Activated B cell treated with CpG ODN at 0.5 μM for 24 hours (primary cell): Measurements from ENCODE around the gene PANX2. TPM values are rescaled to one million over a fixed set of nuclear protein-coding genes. Genes with fewer than 3 reads are reported as not detected.

Experiments
- ATAC-seq: fragments of 200-7000 bp; cut with Tn5 transposase; one replicate; pipeline ENCODE4 v1.10.0; 2021; ENCODE audit warnings: low read depth, mild to moderate bottlenecking, moderate library complexity
- CTCF ChIA-PET: fragments of 350-600 bp; sonication (Branson Sonifier 250); formaldehyde crosslinking; loops from one replicate; lab custom pipeline; 2021; ENCODE audit warnings: antibody characterized with exemption; lab: Charles Lee
- POLR2A ChIA-PET: fragments of 350-600 bp; sonication (Branson Sonifier 250); formaldehyde crosslinking; loops from one replicate; lab custom pipeline; 2021; ENCODE audit warnings: antibody characterized with exemption; lab: Charles Lee
- DNase-seq: peaks from one replicate; pipeline ENCODE4 v3.0.0; 2022
- H3K27ac Mint-ChIP-seq: one replicate; pipeline ENCODE4 v1.8.0; 2020; ENCODE audit warnings: mixed read lengths
- H3K27me3 Mint-ChIP-seq: one replicate; pipeline ENCODE4 v1.8.0; 2021; ENCODE audit warnings: mixed read lengths
- H3K36me3 Mint-ChIP-seq: one replicate; pipeline ENCODE4 v1.8.0; 2021; ENCODE audit warnings: low read depth, mixed read lengths
- H3K4me1 Mint-ChIP-seq: one replicate; pipeline ENCODE4 v1.8.0; 2021; ENCODE audit warnings: mixed read lengths
- H3K4me3 Mint-ChIP-seq: one replicate; pipeline ENCODE4 v1.8.0; 2020; ENCODE audit warnings: mild to moderate bottlenecking, mixed read lengths
- H3K9me3 Mint-ChIP-seq: one replicate; pipeline ENCODE4 v1.8.0; 2020; ENCODE audit warnings: mixed read lengths
- intact Hi-C: fragments of 100-400 bp; cut with micrococcal nuclease; formaldehyde crosslinking; loops from one replicate; pipeline ENCODE4 v1.15.1; 2024
- total RNA-seq: library from RNA; stranded (reverse); gene quantifications from 2 replicates; pipeline ENCODE4 v1.2.3, GENCODE V29; 2022
- TF ChIP-seq, protein P1 (sequence below): fragments of 200-600 bp; IDR thresholded peaks from one replicate; pipeline ENCODE4 v1.8.0; 2022; ENCODE audit warnings: antibody characterized with exemption, mild to moderate bottlenecking

The PANX2 gene
- total RNA-seq, 1 donor from 2014 or later: 0.27 TPM

DNA sequence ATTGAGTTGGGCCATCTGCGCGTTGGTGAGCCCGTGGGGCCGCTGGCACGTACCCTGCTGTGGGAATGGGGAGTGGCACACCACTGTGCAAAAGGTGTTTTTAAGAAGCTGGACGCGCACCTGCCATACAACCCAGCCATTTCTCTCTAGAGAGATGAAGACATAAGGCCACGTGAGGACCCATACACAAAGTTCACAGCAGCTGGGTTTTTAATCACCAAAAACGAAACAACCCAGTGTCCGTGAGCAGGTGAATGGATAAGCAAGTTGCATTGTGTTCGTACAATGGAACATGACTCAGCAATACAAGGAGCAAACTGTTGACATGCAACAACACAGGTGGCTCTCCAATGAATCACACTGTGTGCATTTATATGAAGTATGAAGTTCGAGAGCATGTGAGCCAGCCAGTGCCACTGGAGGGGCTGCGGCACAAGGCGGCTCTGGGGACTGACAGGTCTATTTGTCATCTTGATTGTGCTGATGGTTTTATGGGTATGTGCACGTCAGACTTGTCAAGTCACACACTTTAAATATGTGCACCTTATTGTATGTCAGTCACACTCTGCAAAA is 30.6 kb upstream of the PANX2 start:
- Mint-ChIP-seq H3K9me3 (no peaks in the 10 kb centered on the region), H3K4me1 (no peaks in the 10 kb centered on the region), H3K27ac (no peak overlapping the region), H3K36me3 (no peaks in the 10 kb centered on the region), H3K4me3 (no peak overlapping the region), H3K27me3 (peaks cover 19% of the 10 kb centered on the region)
- DNase-seq: no peak
- TF ChIP-seq, protein P1, sequence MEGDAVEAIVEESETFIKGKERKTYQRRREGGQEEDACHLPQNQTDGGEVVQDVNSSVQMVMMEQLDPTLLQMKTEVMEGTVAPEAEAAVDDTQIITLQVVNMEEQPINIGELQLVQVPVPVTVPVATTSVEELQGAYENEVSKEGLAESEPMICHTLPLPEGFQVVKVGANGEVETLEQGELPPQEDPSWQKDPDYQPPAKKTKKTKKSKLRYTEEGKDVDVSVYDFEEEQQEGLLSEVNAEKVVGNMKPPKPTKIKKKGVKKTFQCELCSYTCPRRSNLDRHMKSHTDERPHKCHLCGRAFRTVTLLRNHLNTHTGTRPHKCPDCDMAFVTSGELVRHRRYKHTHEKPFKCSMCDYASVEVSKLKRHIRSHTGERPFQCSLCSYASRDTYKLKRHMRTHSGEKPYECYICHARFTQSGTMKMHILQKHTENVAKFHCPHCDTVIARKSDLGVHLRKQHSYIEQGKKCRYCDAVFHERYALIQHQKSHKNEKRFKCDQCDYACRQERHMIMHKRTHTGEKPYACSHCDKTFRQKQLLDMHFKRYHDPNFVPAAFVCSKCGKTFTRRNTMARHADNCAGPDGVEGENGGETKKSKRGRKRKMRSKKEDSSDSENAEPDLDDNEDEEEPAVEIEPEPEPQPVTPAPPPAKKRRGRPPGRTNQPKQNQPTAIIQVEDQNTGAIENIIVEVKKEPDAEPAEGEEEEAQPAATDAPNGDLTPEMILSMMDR: no peak
- intact Hi-C loops: no loop called here
- ChIA-PET POLR2A (no interaction called here), CTCF (interaction anchor here (1.1 kb wide), 1 partner anchor 9 kb away, joined by 3 read pairs; no protein-coding TSS in a partner anchor)
- ATAC-seq: no peak

DNA sequence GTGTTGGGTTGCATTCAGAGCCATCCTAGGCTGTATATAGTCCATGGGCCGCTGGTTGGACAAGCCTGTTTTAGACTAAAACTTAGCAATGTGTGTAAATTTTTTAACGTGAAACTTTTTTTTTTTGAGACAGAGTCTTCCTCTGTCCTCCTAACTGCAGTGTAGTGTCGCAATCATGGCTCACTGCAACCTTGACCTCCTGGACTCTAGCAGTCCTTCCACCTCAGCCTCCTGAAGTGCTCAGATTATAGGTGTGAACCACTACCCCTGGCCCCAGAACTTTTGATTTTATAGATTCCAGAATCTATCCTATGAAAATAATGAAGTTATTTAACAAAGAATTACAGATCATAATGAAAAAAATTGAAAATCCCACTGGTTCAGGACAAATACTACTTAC is 29.9 kb upstream of the PANX2 start:
- POLR2A ChIA-PET: no interaction called here
- DNase-seq (no peak), ATAC-seq (no peak)
- no peaks in the 10 kb centered on the region for H3K4me1 Mint-ChIP-seq
- peaks cover 19% of the 10 kb centered on the region for H3K27me3 Mint-ChIP-seq
- H3K4me3 Mint-ChIP-seq: no peak overlapping the region
- H3K27ac Mint-ChIP-seq: no peak overlapping the region
- TF ChIP-seq, protein P1: no peak
- CTCF ChIA-PET: interaction anchor here (1.1 kb wide), 1 partner anchor 8 kb away, joined by 3 read pairs; no protein-coding TSS in a partner anchor
- H3K9me3 Mint-ChIP-seq: no peaks in the 10 kb centered on the region
- no peaks in the 10 kb centered on the region for H3K36me3 Mint-ChIP-seq
- intact Hi-C loops: no loop called here

DNA sequence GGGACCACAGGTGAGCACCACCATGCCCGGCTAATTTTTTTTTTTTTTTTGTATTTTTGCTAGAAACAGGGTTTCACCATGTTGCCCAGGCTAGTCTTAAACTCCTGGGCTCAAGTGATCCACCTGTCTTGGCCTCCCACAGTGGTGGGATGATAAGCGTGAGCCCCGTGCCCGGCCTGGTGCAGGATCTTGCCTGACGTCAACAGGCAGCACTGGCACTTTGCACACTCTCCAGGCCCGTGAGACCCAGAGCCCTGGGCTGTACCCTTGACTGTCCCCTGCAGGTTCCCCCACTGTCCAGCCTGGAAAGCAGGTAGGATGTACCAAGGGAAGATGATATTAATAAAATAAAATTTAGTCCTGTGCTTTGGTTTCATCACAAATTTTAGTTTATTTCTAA is 29.1 kb upstream of the PANX2 start:
- no peaks in the 10 kb centered on the region for H3K36me3 Mint-ChIP-seq
- H3K9me3 Mint-ChIP-seq: no peaks in the 10 kb centered on the region
- ChIA-PET CTCF (no interaction called here), POLR2A (no interaction called here)
- intact Hi-C loops: no loop called here
- no peak overlapping the region for H3K4me3 Mint-ChIP-seq
- H3K27me3 Mint-ChIP-seq: peaks cover 13% of the 10 kb centered on the region
- H3K4me1 Mint-ChIP-seq: no peaks in the 10 kb centered on the region
- DNase-seq (no peak), ATAC-seq (no peak)
- no peak overlapping the region for H3K27ac Mint-ChIP-seq
- TF ChIP-seq, protein P1: no peak

DNA sequence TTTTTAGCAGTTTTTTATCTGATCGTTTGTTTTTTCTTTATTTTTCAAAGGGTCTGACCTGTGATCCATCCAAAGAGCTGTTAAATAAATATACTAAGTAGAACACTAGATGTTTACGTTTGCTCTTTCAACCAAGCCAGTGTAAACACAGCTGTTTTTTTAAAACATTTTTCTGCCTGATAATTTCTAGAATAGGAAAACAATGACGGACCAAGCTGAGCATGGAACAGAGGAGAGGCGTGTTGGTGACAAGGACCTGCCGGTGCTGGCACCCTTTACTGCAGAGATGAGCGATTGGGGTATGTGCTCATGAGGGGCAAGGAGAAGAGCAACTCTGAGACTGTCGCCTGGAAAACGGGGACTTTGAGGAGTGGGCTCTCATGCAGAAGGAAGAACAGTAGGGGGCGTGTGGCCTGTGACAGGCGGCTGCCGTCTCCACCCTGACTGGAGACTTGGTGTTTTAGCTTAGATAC is 28.6 kb upstream of the PANX2 start:
- POLR2A ChIA-PET: interaction anchor here (1.2 kb wide), 1 partner anchor 206 kb away, joined by 3 read pairs; no protein-coding TSS in a partner anchor
- no peak overlapping the region for H3K4me3 Mint-ChIP-seq
- H3K4me1 Mint-ChIP-seq: no peaks in the 10 kb centered on the region
- H3K27ac Mint-ChIP-seq: no peak overlapping the region
- no peaks in the 10 kb centered on the region for H3K36me3 Mint-ChIP-seq
- CTCF ChIA-PET: no interaction called here
- ATAC-seq: no peak
- DNase-seq: no peak
- no peaks in the 10 kb centered on the region for H3K9me3 Mint-ChIP-seq
- intact Hi-C loops: no loop called here
- TF ChIP-seq, protein P1: no peak
- H3K27me3 Mint-ChIP-seq: peaks cover 11% of the 10 kb centered on the region

DNA sequence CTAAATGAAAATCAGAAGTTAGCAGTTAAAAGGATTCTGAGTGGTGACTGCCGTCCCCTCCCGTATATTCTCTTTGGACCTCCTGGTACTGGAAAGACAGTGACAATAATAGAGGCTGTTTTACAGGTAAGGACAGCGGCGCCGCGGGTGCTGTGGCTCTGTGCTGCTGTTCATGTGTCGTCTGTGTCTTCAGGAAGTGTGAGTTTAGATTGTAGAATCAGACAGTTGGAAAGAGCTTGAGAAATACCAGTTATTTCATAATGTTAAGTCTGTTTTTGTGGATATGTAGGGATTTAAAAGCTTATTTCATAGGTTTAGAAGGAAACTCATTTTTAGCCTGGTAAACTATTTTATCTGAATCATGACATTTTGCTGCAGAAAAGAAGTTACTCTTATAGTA is 27.4 kb upstream of the PANX2 start:
- no peaks in the 10 kb centered on the region for H3K36me3 Mint-ChIP-seq
- DNase-seq (no peak), ATAC-seq (no peak)
- no peaks in the 10 kb centered on the region for H3K4me1 Mint-ChIP-seq
- ChIA-PET CTCF (no interaction called here), POLR2A (interaction anchor here (1.2 kb wide), 1 partner anchor 207 kb away, joined by 3 read pairs; no protein-coding TSS in a partner anchor)
- H3K27ac Mint-ChIP-seq: no peak overlapping the region
- no peaks in the 10 kb centered on the region for H3K9me3 Mint-ChIP-seq
- peaks cover 8% of the 10 kb centered on the region for H3K27me3 Mint-ChIP-seq
- intact Hi-C loops: no loop called here
- TF ChIP-seq, protein P1: no peak
- H3K4me3 Mint-ChIP-seq: no peak overlapping the region
